ENCODE results near the gene MACROD2.

- TF ChIP-seq CTCF (optimal IDR thresholded peaks at IDR 0.05 in 1 of 3, IDR thresholded peaks at IDR 0.05 in 1 of 3, conservative IDR thresholded peaks at IDR 0.05 in 1 of 3; ENCODE audit: extremely low read depth in 1 of 3, insufficient read depth in 2 of 3, low read length in 3 of 3), result no peak
- TF ChIP-seq EZH2 (IDR thresholded peaks at IDR 0.05; ENCODE audit: low read length), result no peak
These were observed 2011.8 kb downstream of the MACROD2 start for GRCh38 chr20:16007164-16007563.
